Spleen (tissue), 11 donors: Measurements from ENCODE around the gene SLC1A3. TPM values are rescaled to one million over a fixed set of nuclear protein-coding genes. Genes with fewer than 3 reads are reported as not detected.

ENCODE experiments used
- DNase-seq: peaks from one replicate; pipeline ENCODE4 v3.0.0-alpha.2; 2020
- H3K27ac ChIP-seq, 8 donors: fragments of 200-600 bp; sonication (generic) in 7 of 8; 1 replicate in 4 of 8; 2 replicates in 4 of 8; pipeline versions ENCODE4 v1.5.0 to v1.8.0; 2016 to 2021; ENCODE audit warnings: inconsistent platforms in 4 of 8, mild to moderate bottlenecking in 4 of 8, moderate library complexity in 1 of 8
- H3K27me3 ChIP-seq, 7 donors: fragments of 200-600 bp; sonication (generic) in 6 of 7; replicated peaks in 1 of 7; 1 replicate in 4 of 7; 2 replicates in 3 of 7; pipeline versions ENCODE4 v1.5.0 to v1.8.0; 2016 to 2021; ENCODE audit warnings: inconsistent platforms in 3 of 7, mild to moderate bottlenecking in 1 of 7
- H3K36me3 ChIP-seq, 6 donors: fragments of 200-600 bp; sonication (generic) in 5 of 6; 1 replicate in 4 of 6; 2 replicates in 2 of 6; pipeline versions ENCODE4 v1.5.0 to v1.8.0; 2016 to 2021; ENCODE audit warnings: inconsistent platforms in 2 of 6
- H3K4me1 ChIP-seq, 6 donors: fragments of 200-600 bp; sonication (generic) in 5 of 6; 1 replicate in 3 of 6; 2 replicates in 3 of 6; pipeline versions ENCODE4 v1.5.0 to v1.8.0; 2016 to 2021; ENCODE audit warnings: inconsistent platforms in 3 of 6
- H3K4me3 ChIP-seq, 8 donors: fragments of 200-600 bp; sonication (generic) in 7 of 8; 1 replicate in 4 of 8; 2 replicates in 4 of 8; pipeline versions ENCODE4 v1.5.0 to v1.8.0; 2016 to 2021; ENCODE audit warnings: inconsistent platforms in 4 of 8, mild to moderate bottlenecking in 4 of 8, moderate library complexity in 2 of 8
- H3K9me3 ChIP-seq, 8 donors: fragments of 200-600 bp; sonication (generic) in 7 of 8; 1 replicate in 4 of 8; 2 replicates in 4 of 8; pipeline versions ENCODE4 v1.5.0 to v1.8.0; 2016 to 2021; ENCODE audit warnings: inconsistent platforms in 4 of 8
- CTCF ChIP-seq, 11 experiments: fragments of 200-600 bp in 7 of 11; fragments of 450-650 bp in 4 of 11; sonication (generic) in 4 of 11; IDR thresholded peaks in 8 of 11; conservative IDR thresholded peaks in 3 of 11; 1 replicate in 7 of 11; 2 replicates in 4 of 11; pipeline versions ENCODE4 v1.4.0 to v1.8.0; 2016 to 2021; ENCODE audit warnings: antibody characterized with exemption in 11 of 11, inconsistent platforms in 4 of 11, mild to moderate bottlenecking in 1 of 11
- POLR2A ChIP-seq, 3 donors: fragments of 450-650 bp; IDR thresholded peaks; one replicate each; pipeline ENCODE4 v1.5.1; 2017; ENCODE audit warnings: antibody characterized with exemption in 3 of 3, mild to moderate bottlenecking in 1 of 3
- POLR2AphosphoS5 ChIP-seq, 3 donors: sonication (generic); formaldehyde crosslinking; IDR thresholded peaks; one replicate each; pipeline ENCODE4 v1.5.1; 2017; ENCODE audit warnings: antibody characterized with exemption in 3 of 3
- WGBS, 5 donors: extraction: QIAGEN DNeasy Blood & Tissue Kit in 3 of 5; methylation state at CpG; one replicate each; pipeline versions ENCODE4 v1.1.5 to v1.1.7; 2013 to 2018; 5-methylcytosine and 5-hydroxymethylcytosine counted together
- intact Hi-C: fragments of 100-400 bp; cut with DNase I; formaldehyde crosslinking; loops from one replicate; pipeline ENCODE4 v1.15.0; 2023; ENCODE audit warnings: low total_unique reads
- polyA plus RNA-seq, 3 donors: library from polyadenylated mRNA; stranded (reverse); fragments of 200-250 nt; gene quantifications; one replicate each; pipeline ENCODE4 v1.2.1, GENCODE V29; 2013
- total RNA-seq, 7 donors: library from RNA; depleted of rRNA in 3 of 7; stranded (reverse); fragments of >200 nt in 3 of 7; fragmentation: NEBNext Ultra II Directional in 4 of 7; extraction: Animal tissue kit (Norgen Biotek cat#: 25700) in 4 of 7; gene quantifications; one replicate each; pipeline versions ENCODE4 v1.1.0 to v1.2.1, GENCODE V29; 2016 to 2021
- donor health status: healthy with polysubstance abuse.
- donor health status: DM: no; HTN: no; CAD: no; lungs with moderate emphysema.
- donor health status: DM: no; HTN: no; CAD: no.
- donor health status: Bipolar disorder and iron deficiency.
- donor health status: healthy.
- donor health status: DM: no; HTN: no; CAD: no.
- donor health status: DM: yes; HTN: yes; CAD: no.

Gene SLC1A3
- total and polyA plus RNA-seq, 10 donors = 1.5 to 54.7 (median 25.2) TPM

DNA sequence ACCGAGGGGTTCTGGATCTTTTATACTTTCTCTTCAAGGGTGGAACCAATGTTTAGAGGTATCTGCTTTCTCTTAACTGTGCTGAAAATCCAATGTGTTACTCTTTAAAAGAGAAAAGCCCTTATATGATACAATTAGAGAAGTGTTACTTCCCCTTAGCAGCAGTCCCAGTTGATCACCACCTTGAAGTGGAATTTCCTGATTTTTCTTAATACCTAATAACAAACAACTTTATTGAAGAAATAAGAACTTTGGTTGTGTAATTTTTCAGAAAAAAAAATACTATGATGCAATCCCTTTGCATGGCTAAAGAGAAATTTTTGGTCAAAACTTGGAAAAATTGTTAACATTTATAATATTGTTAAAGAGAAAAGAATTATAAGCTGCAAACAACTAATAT lies 24.7 kb downstream of the SLC1A3 start:
- 27 to 66% (median 44%) methylated on average over 1 of the region's 1 CpG for WGBS, 5 donors
- no peak overlapping the region for H3K27ac ChIP-seq
- H3K9me3 ChIP-seq = no peaks in the 10 kb centered on the region
- H3K4me1 ChIP-seq = no peaks in the 10 kb centered on the region
- no peak for TF ChIP-seq POLR2A (IDR thresholded peaks at IDR 0.05)
- TF ChIP-seq POLR2AphosphoS5 (IDR thresholded peaks at IDR 0.05) = no peak
- TF ChIP-seq CTCF (IDR thresholded peaks at IDR 0.05 in 8 of 11, conservative IDR thresholded peaks at IDR 0.05 in 3 of 11) = no peak
- no peak for DNase-seq
- intact Hi-C loops = no loop called here
- peaks cover 0 to 23% (median 0%) of the 10 kb centered on the region in 7 donors for H3K27me3 ChIP-seq
- H3K4me3 ChIP-seq = no peak overlapping the region
- no peaks in the 10 kb centered on the region for H3K36me3 ChIP-seq

DNA sequence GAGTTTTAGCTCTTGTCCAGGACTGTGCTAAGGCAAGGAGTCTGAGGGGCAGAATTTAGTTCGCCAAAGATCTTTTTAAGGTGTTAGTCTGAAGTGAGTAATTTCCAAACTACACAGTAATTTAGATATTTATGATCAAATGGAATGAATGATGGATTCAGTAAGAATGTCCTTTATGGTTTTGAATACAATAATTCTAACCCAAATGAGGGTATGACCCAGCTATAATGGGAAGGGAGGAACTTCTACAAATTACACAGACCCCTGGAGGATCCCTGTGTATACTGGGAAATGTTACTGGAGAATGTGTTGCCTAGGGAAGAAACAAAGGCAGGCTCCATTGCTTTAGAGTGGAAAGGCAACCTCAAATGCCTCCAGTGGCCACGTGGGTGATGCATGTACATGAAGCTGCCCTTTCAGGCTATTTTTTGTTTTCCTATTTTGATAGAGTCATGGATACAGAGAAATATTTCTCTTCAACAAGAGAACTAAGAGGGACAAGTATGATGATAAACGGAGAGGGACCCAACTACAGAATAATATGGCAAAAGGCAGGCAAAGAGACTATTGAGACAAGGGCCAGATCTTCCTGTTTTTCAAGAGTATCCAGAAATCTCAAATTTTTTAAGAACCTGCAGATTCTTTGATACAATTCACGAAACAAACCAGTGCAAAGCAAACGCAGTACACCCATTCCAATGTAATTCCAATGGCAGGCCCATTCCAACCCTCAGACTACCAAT lies 25.4 kb downstream of the SLC1A3 start:
- Histone ChIP-seq H3K4me1 (no peaks in the 10 kb centered on the region), H3K4me3 (no peak overlapping the region), H3K9me3 (no peaks in the 10 kb centered on the region), H3K27me3 (peaks cover 0 to 26% (median 0%) of the 10 kb centered on the region in 7 donors), H3K36me3 (no peaks in the 10 kb centered on the region), H3K27ac (no peak overlapping the region)
- DNase-seq = no peak
- 54 to 65% (median 62%) methylated on average over 5 of the region's 5 CpGs for WGBS, 5 donors
- intact Hi-C loops = no loop called here
- no peak for TF ChIP-seq CTCF (IDR thresholded peaks at IDR 0.05 in 8 of 11, conservative IDR thresholded peaks at IDR 0.05 in 3 of 11)

- intact Hi-C loops = no loop called here
- Histone ChIP-seq H3K27me3 (peaks cover 0 to 29% (median 0%) of the 10 kb centered on the region in 7 donors), H3K4me1 (no peaks in the 10 kb centered on the region), H3K4me3 (no peak overlapping the region), H3K9me3 (no peaks in the 10 kb centered on the region), H3K27ac (no peak overlapping the region), H3K36me3 (no peaks in the 10 kb centered on the region)
- no peak for DNase-seq
- no peak for TF ChIP-seq POLR2A (IDR thresholded peaks at IDR 0.05)
- TF ChIP-seq POLR2AphosphoS5 (IDR thresholded peaks at IDR 0.05) = no peak
- no peak for TF ChIP-seq CTCF (IDR thresholded peaks at IDR 0.05 in 8 of 11, conservative IDR thresholded peaks at IDR 0.05 in 3 of 11)
These were observed 25.9 kb downstream of the SLC1A3 start for GRCh38 chr5:36632363-36632664.

DNA sequence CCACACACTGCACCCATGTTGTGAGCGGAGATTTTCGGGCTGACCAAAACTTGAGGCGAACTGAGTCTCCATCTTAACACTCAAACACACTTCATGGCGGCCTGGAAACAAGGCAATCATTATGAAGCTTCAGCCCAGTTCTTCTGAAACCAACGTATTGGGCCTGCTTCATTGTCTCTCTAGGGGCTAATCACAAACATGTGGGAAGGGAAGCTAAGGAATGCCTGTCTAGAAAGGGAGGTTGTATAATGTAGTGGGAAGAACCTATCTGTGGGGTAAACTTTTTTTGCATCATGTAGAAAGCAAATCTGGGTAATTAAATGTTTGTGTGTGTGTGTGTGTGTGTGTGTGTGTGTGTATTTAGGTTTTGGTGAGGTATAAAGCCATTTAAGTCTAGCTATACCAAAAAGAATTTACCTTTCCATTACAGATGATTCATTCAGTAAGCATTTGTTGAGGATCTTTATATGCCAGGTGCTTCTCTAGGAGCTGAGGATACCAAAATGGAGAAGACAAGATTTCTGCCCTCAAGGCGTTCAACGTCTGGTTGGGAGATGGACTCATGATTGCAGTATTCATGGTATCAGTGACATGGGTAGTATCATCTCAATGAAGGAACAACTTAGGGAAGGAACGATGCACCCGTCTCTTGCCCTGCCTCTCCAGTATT lies 29.4 kb downstream of the SLC1A3 start:
- DNase-seq = no peak
- TF ChIP-seq POLR2A (IDR thresholded peaks at IDR 0.05) = no peak
- TF ChIP-seq POLR2AphosphoS5 (IDR thresholded peaks at IDR 0.05) = no peak
- no peak for TF ChIP-seq CTCF (IDR thresholded peaks at IDR 0.05 in 8 of 11, conservative IDR thresholded peaks at IDR 0.05 in 3 of 11)
- intact Hi-C loops = no loop called here
- Histone ChIP-seq H3K4me1 (no peaks in the 10 kb centered on the region), H3K27me3 (peaks cover 0 to 33% (median 0%) of the 10 kb centered on the region in 7 donors), H3K9me3 (no peaks in the 10 kb centered on the region), H3K27ac (no peak overlapping the region), H3K4me3 (no peak overlapping the region), H3K36me3 (peaks cover 0 to 3% (median 0%) of the 10 kb centered on the region in 6 donors)
- 83 to 96% (median 93%) methylated on average over 9 of the region's 9 CpGs for WGBS, 5 donors
